ENCODE data around the gene SEMA6D.

The SEMA6D gene

GRCh38 chr15:47674586-47675232, 42.6 kb upstream of the SEMA6D start:
- TF ChIP-seq CTCF (IDR thresholded peaks at IDR 0.05) = no peak
- no peaks in the 10 kb centered on the region for H3K4me1 ChIP-seq
- intact Hi-C loops (cut with DNase I; ENCODE audit: low total_unique reads) = no loop called here
- no peak overlapping the region for H3K27ac ChIP-seq
- no peak for DNase-seq
- no peaks in the 10 kb centered on the region for H3K36me3 ChIP-seq
- no peaks in the 10 kb centered on the region for H3K27me3 ChIP-seq
- no peak overlapping the region for H3K4me3 ChIP-seq
- H3K9me3 ChIP-seq = no peaks in the 10 kb centered on the region

DNA sequence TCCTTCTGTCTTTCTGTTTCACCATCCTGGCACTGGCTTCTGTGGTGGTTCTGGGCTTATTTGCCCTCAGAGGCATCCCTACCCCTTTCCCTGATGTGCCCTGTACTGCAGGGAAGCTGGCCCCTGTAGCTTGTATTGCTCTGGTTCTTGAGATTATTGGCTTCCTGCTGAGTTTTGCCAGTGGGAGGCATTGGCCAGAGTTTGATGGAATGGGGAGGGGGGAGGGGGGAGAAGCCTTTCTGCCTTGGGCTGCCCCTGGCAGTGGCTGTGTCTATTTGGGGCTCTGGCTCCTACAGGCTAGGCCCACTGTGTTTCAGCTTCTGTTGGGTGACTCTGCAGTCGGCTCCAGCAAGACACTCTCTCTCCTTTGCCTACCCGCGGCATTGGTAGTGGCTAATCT, 41.6 kb upstream of the SEMA6D start:
- intact Hi-C loops (cut with DNase I; ENCODE audit: low total_unique reads) = no loop called here
- H3K4me3 ChIP-seq = no peak overlapping the region
- H3K27me3 ChIP-seq = no peaks in the 10 kb centered on the region
- H3K36me3 ChIP-seq = no peaks in the 10 kb centered on the region
- no peak for DNase-seq
- H3K27ac ChIP-seq = no peak overlapping the region
- H3K4me1 ChIP-seq = no peaks in the 10 kb centered on the region
- no peak for TF ChIP-seq CTCF (IDR thresholded peaks at IDR 0.05)
- no peaks in the 10 kb centered on the region for H3K9me3 ChIP-seq

GRCh38 chr15:47678040-47678439, 39.3 kb upstream of the SEMA6D start:
- intact Hi-C loops (cut with DNase I; ENCODE audit: low total_unique reads) = no loop called here
- H3K4me1 ChIP-seq = no peaks in the 10 kb centered on the region
- H3K36me3 ChIP-seq = no peaks in the 10 kb centered on the region
- no peak for TF ChIP-seq CTCF (IDR thresholded peaks at IDR 0.05)
- H3K4me3 ChIP-seq = no peak overlapping the region
- no peak for DNase-seq
- no peak overlapping the region for H3K27ac ChIP-seq
- H3K27me3 ChIP-seq = no peaks in the 10 kb centered on the region
- H3K9me3 ChIP-seq = no peaks in the 10 kb centered on the region

GRCh38 chr15:47682661-47683060, 34.6 kb upstream of the SEMA6D start:
- TF ChIP-seq CTCF (IDR thresholded peaks at IDR 0.05) = no peak
- H3K36me3 ChIP-seq = no peaks in the 10 kb centered on the region
- H3K27me3 ChIP-seq = no peaks in the 10 kb centered on the region
- intact Hi-C loops (cut with DNase I; ENCODE audit: low total_unique reads) = no loop called here
- no peaks in the 10 kb centered on the region for H3K9me3 ChIP-seq
- no peak overlapping the region for H3K4me3 ChIP-seq
- DNase-seq = no peak
- H3K27ac ChIP-seq = no peak overlapping the region
- H3K4me1 ChIP-seq = no peaks in the 10 kb centered on the region

GRCh38 chr15:47685141-47685870, 32.0 kb upstream of the SEMA6D start:
- H3K4me1 ChIP-seq = no peaks in the 10 kb centered on the region
- no peak for DNase-seq
- intact Hi-C loops (cut with DNase I; ENCODE audit: low total_unique reads) = no loop called here
- H3K27ac ChIP-seq = no peak overlapping the region
- H3K9me3 ChIP-seq = no peaks in the 10 kb centered on the region
- TF ChIP-seq CTCF (IDR thresholded peaks at IDR 0.05) = no peak
- no peaks in the 10 kb centered on the region for H3K36me3 ChIP-seq
- H3K4me3 ChIP-seq = no peak overlapping the region
- H3K27me3 ChIP-seq = no peaks in the 10 kb centered on the region

All from tibial artery (tissue), 4 donors.